Measurements from ENCODE around the gene SYNRG.

- TF ChIP-seq CTCF (IDR thresholded peaks at IDR 0.05; ENCODE audit: extremely low read depth in 1 of 2, insufficient read depth in 1 of 2, low read depth in 1 of 2, low read length in 2 of 2) = no peak
- TF ChIP-seq EZH2 (IDR thresholded peaks at IDR 0.05; ENCODE audit: borderline replicate concordance, low read depth, low read length, severe bottlenecking) = no peak
- no peak for TF ChIP-seq FOS (IDR thresholded peaks at IDR 0.05; ENCODE audit: borderline replicate concordance, insufficient read depth, low read length)
- TF ChIP-seq JUN (IDR thresholded peaks at IDR 0.05; ENCODE audit: borderline replicate concordance, insufficient read depth, insufficient read length, low read depth) = no peak
- peak; percentile 56 for TF ChIP-seq POLR2AphosphoS5 (IDR thresholded peaks at IDR 0.05; ENCODE audit: insufficient read depth, low read depth, low read length)
- TF ChIP-seq, protein P1, sequence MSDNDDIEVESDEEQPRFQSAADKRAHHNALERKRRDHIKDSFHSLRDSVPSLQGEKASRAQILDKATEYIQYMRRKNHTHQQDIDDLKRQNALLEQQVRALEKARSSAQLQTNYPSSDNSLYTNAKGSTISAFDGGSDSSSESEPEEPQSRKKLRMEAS (IDR thresholded peaks at IDR 0.05; ENCODE audit: insufficient read depth, insufficient read length) = no peak
Observed at GRCh38 chr17:37489197-37490001, 119.8 kb downstream of the SYNRG start, which contains the start of gene DUSP14.

All from endothelial cell of umbilical vein (primary cell).